SK-N-SH (cell line): ENCODE results near the gene HS2ST1.

ENCODE experiments used
- CHD2 ChIP-seq: fragments of 150-350 bp; IDR thresholded peaks from 2 replicates; pipeline ENCODE4 v1.6.1; 2018; ENCODE audit warnings: low read length; ENCODE audit not compliant: partially characterized antibody
- EZH2phosphoT487 ChIP-seq: fragments of 200-600 bp; sonication (generic); IDR thresholded peaks from 2 replicates; pipeline ENCODE4 v1.6.1; 2017; ENCODE audit warnings: low read depth, mixed run types, mild to moderate bottlenecking, antibody characterized with exemption, moderate library complexity, borderline replicate concordance
- FOSL2 ChIP-seq: IDR thresholded peaks from 2 replicates; pipeline ENCODE4 v1.4.0; 2012; ENCODE audit warnings: low read depth, mild to moderate bottlenecking, moderate library complexity, borderline replicate concordance
- NRF1 ChIP-seq: IDR thresholded peaks from 2 replicates; pipeline ENCODE4 v1.6.1; 2012; ENCODE audit warnings: low read depth, mild to moderate bottlenecking, low read length
- REST ChIP-seq: IDR thresholded peaks from 2 replicates; pipeline ENCODE4 v1.6.1; 2012; ENCODE audit warnings: mild to moderate bottlenecking, low read depth, low read length, moderate library complexity
- TAF1 ChIP-seq: IDR thresholded peaks from 2 replicates; pipeline ENCODE4 v1.6.1; 2012; ENCODE audit warnings: low read depth, mild to moderate bottlenecking, low read length, moderate library complexity, borderline replicate concordance
- YY1 ChIP-seq: IDR thresholded peaks from 2 replicates; pipeline ENCODE4 v1.4.0; 2012; ENCODE audit warnings: low read depth, mild to moderate bottlenecking

- TF ChIP-seq YY1 (no peak), EZH2phosphoT487 (no peak), CHD2 (no peak), TAF1 (no peak), REST (no peak), NRF1 (no peak), FOSL2 (no peak)
Observed at GRCh38 chr1:87024936-87025540, 110.6 kb downstream of the HS2ST1 start.
